Measurements from ENCODE around the gene UBR3. TPM values are rescaled to one million over a fixed set of nuclear protein-coding genes. Genes with fewer than 3 reads are reported as not detected.
"Not testable (repeated sequence)": the region's sequence is repeated elsewhere in the genome, so short reads cannot be mapped to it uniquely, and the experiment has no call there.

Gene UBR3
- total RNA-seq, 1 experiment from 2014 or later, result 21.9 TPM

GRCh38 chr2:170115501-170116229, 288.4 kb downstream of the UBR3 start:
- peaks cover 17% of the 10 kb centered on the region for H3K4me1 ChIP-seq (replicated peaks; ENCODE audit: insufficient read depth)
- no peak overlapping the region for H3K27ac ChIP-seq
- H4K20me1 ChIP-seq (ENCODE audit: insufficient read depth), result no peaks in the 10 kb centered on the region
- H3K79me2 ChIP-seq (ENCODE audit: low read depth), result no peaks in the 10 kb centered on the region
- CTCF ChIA-PET, result no interaction called here
- no TSS peak for BruUV-seq (replicated peaks)
- peaks cover 13% of the 10 kb centered on the region for H3K9me3 ChIP-seq (ENCODE audit: insufficient read depth, low read depth)
- H3K4me2 ChIP-seq, result no peak overlapping the region
- H3K4me3 ChIP-seq, result no peak overlapping the region
- DNase-seq, result no peak
- no peak overlapping the region for H2AFZ ChIP-seq
- H3K36me3 ChIP-seq (ENCODE audit: low read depth), result no peaks in the 10 kb centered on the region
- no peaks in the 10 kb centered on the region for H3K27me3 ChIP-seq (ENCODE audit: insufficient read depth, low read depth)
- intact Hi-C loops (cut with micrococcal nuclease; ENCODE audit: unreplicated experiment), result no loop called here
- H3K9me2 ChIP-seq (ENCODE audit: insufficient read depth), result no peaks in the 10 kb centered on the region
- POLR2A ChIA-PET (ENCODE audit: unreplicated experiment), result no interaction called here
- no peaks in the 10 kb centered on the region for H3F3A ChIP-seq (ENCODE audit: insufficient read depth, low read depth)
- no peak for TF ChIP-seq CTCF (conservative IDR thresholded peaks at IDR 0.05)
- no peak for TF ChIP-seq EZH2 (IDR thresholded peaks at IDR 0.05; ENCODE audit: low read depth)

- Histone ChIP-seq H3K27me3 (ENCODE audit: insufficient read depth, low read depth) (no peaks in the 10 kb centered on the region), H3K4me3 (no peak overlapping the region), H2AFZ (no peak overlapping the region), H3K4me2 (no peak overlapping the region), H3K9me3 (ENCODE audit: insufficient read depth, low read depth) (peaks cover 9% of the 10 kb centered on the region), H3K4me1 (replicated peaks; ENCODE audit: insufficient read depth) (peaks cover 45% of the 10 kb centered on the region), H3K27ac (no peak overlapping the region), H4K20me1 (ENCODE audit: insufficient read depth) (no peaks in the 10 kb centered on the region), H3K79me2 (ENCODE audit: low read depth) (no peaks in the 10 kb centered on the region), H3K9me2 (ENCODE audit: insufficient read depth) (no peaks in the 10 kb centered on the region), H3F3A (ENCODE audit: insufficient read depth, low read depth) (peaks cover 27% of the 10 kb centered on the region), H3K36me3 (ENCODE audit: low read depth) (no peaks in the 10 kb centered on the region)
- DNase-seq, result no peak
- CTCF ChIA-PET, result no interaction called here
- TF ChIP-seq EZH2 (IDR thresholded peaks at IDR 0.05; ENCODE audit: low read depth) (no peak), CTCF (conservative IDR thresholded peaks at IDR 0.05) (no peak)
- no TSS peak for BruUV-seq (replicated peaks)
- intact Hi-C loops (cut with micrococcal nuclease; ENCODE audit: unreplicated experiment), result no loop called here
- POLR2A ChIA-PET (ENCODE audit: unreplicated experiment), result no interaction called here
These were observed 291.4 kb downstream of the UBR3 start for GRCh38 chr2:170118641-170119040.

GRCh38 chr2:170119326-170119725, 292.1 kb downstream of the UBR3 start:
- DNase-seq; H3K9me2 ChIP-seq (ENCODE audit: insufficient read depth); H3K27me3 ChIP-seq (ENCODE audit: insufficient read depth, low read depth); H3K79me2 ChIP-seq (ENCODE audit: low read depth); H4K20me1 ChIP-seq (ENCODE audit: insufficient read depth); H2AFZ ChIP-seq; CTCF ChIA-PET; POLR2A ChIA-PET (ENCODE audit: unreplicated experiment); H3K9me3 ChIP-seq (ENCODE audit: insufficient read depth, low read depth); H3K27ac ChIP-seq; intact Hi-C loops (cut with micrococcal nuclease; ENCODE audit: unreplicated experiment); H3K36me3 ChIP-seq (ENCODE audit: low read depth); BruUV-seq (replicated peaks); H3K4me3 ChIP-seq; H3K4me2 ChIP-seq: not testable (repeated sequence)
- peaks cover 34% of the 10 kb centered on the region for H3F3A ChIP-seq (ENCODE audit: insufficient read depth, low read depth)
- H3K4me1 ChIP-seq (replicated peaks; ENCODE audit: insufficient read depth), result peaks cover 52% of the 10 kb centered on the region
